HCT116 (cell line): ENCODE data around the gene ERBB4. TPM values are rescaled to one million over a fixed set of nuclear protein-coding genes. Genes with fewer than 3 reads are reported as not detected.

Experiments
- ATAC-seq: fragments of 200-7000 bp; cut with Tn5 transposase; 2 replicates; pipeline ENCODE4 v1.9.1; 2020; ENCODE audit warnings: mild to moderate bottlenecking, moderate library complexity
- BruUV-seq: library from RNA; stranded (reverse); fragments of 400-500 nt; replicated peaks from 2 replicates; lab custom pipeline; 2021; lab: Mats Ljungman, UMichigan
- CTCF ChIA-PET: fragments of 300-600 bp; sonication (Branson Sonifier 250); formaldehyde crosslinking; loops from one replicate; lab custom pipeline; 2021; ENCODE audit warnings: antibody characterized with exemption; lab: Charles Lee
- POLR2A ChIA-PET: fragments of 300-600, 350-600 bp; sonication (Branson Sonifier 250); formaldehyde crosslinking; loops from one replicate; lab custom pipeline; 2021; ENCODE audit warnings: antibody characterized with exemption; lab: Charles Lee
- RAD21 ChIA-PET, 2 experiments: fragments of 300-600 bp; sonication (Branson Sonifier 250); formaldehyde crosslinking; loops; one replicate each; lab custom pipeline; 2023; ENCODE audit warnings: low total read pairs in 2 of 2; ENCODE audit not compliant: uncharacterized antibody in 2 of 2, unreplicated experiment in 2 of 2, low non-redundant PET in 1 of 2; lab: Charles Lee
- DNase-seq: peaks from one replicate; pipeline ENCODE4 v3.0.0-alpha.2; 2010; ENCODE audit warnings: low read depth, low spot score
- H2AFZ ChIP-seq: fragments of 200-600 bp; shearing (Covaris generic), sonication (generic); 2 replicates; pipeline ENCODE4 v1.6.1; 2017; ENCODE audit warnings: low read depth, mixed run types, mixed read lengths, antibody characterized with exemption, low read length; ENCODE audit not compliant: poor library complexity, severe bottlenecking
- H3K27ac ChIP-seq: 2 replicates; pipeline ENCODE4 v1.5.1; 2012; ENCODE audit warnings: low read depth, low read length
- H3K27me3 ChIP-seq: fragments of 200-600 bp; sonication (generic); 2 replicates; pipeline ENCODE4 v1.6.1; 2016; ENCODE audit warnings: mixed run types, low read length, mixed read lengths; ENCODE audit not compliant: insufficient read depth
- H3K36me3 ChIP-seq, 2 experiments: fragments of 200-500 bp in 1 of 2; fragments of 200-600 bp in 1 of 2; sonication (Bioruptor generic) in 1 of 2; sonication (generic) in 1 of 2; 2 replicates each; pipeline versions ENCODE4 v1.5.1 to v1.6.1; 2014 to 2016; ENCODE audit warnings: low read length in 2 of 2, inconsistent platforms in 1 of 2, mixed read lengths in 1 of 2, mixed run types in 1 of 2; ENCODE audit not compliant: insufficient read depth in 2 of 2, control insufficient read depth in 1 of 2
- H3K4me1 ChIP-seq, 2 experiments: fragments of 200-600 bp in 1 of 2; sonication (generic) in 1 of 2; 2 replicates each; pipeline versions ENCODE4 v1.5.1 to v1.6.1; 2012 to 2017; ENCODE audit warnings: low read length in 2 of 2, inconsistent platforms in 1 of 2, mild to moderate bottlenecking in 1 of 2, mixed read lengths in 1 of 2, mixed run types in 1 of 2, moderate library complexity in 1 of 2; ENCODE audit not compliant: insufficient read depth in 2 of 2, control insufficient read depth in 1 of 2
- H3K4me2 ChIP-seq: fragments of 200-600 bp; sonication (generic); 2 replicates; pipeline ENCODE4 v1.6.1; 2017; ENCODE audit warnings: mixed run types, low read length, mixed read lengths
- H3K4me3 ChIP-seq, 2 experiments: fragments of 200-600 bp in 1 of 2; sonication (generic) in 1 of 2; replicated peaks in 1 of 2; 2 replicates each; pipeline ENCODE4 v1.5.1; 2011 to 2016; ENCODE audit warnings: low read length in 2 of 2, control low read depth in 1 of 2, low read depth in 1 of 2, mild to moderate bottlenecking in 1 of 2, mixed read lengths in 1 of 2, mixed run types in 1 of 2
- H3K79me2 ChIP-seq: fragments of 200-600 bp; sonication (generic); 2 replicates; pipeline ENCODE4 v1.6.1; 2017; ENCODE audit warnings: mild to moderate bottlenecking, mixed run types, low read length, moderate library complexity, mixed read lengths; ENCODE audit not compliant: insufficient read depth
- H3K9ac ChIP-seq: fragments of 200-600 bp; sonication (generic); 2 replicates; pipeline ENCODE4 v1.6.1; 2016; ENCODE audit warnings: low read length, mixed read lengths
- H3K9me2 ChIP-seq: fragments of 200-600 bp; sonication (generic), shearing (Covaris generic); 2 replicates; pipeline ENCODE4 v1.6.1; 2017; ENCODE audit warnings: mixed run types, mild to moderate bottlenecking, moderate library complexity; ENCODE audit not compliant: insufficient read depth
- H3K9me3 ChIP-seq, 2 experiments: fragments of 200-500 bp in 1 of 2; fragments of 200-600 bp in 1 of 2; sonication (Bioruptor generic) in 1 of 2; sonication (generic) in 1 of 2; 2 replicates each; pipeline ENCODE4 v1.6.1; 2014 to 2017; ENCODE audit warnings: low read length in 2 of 2, mixed read lengths in 2 of 2, inconsistent platforms in 1 of 2, low read depth in 1 of 2, mild to moderate bottlenecking in 1 of 2, mixed run types in 1 of 2, moderate library complexity in 1 of 2; ENCODE audit not compliant: control insufficient read depth in 1 of 2, insufficient read depth in 1 of 2
- H4K20me1 ChIP-seq: fragments of 200-600 bp; sonication (generic), shearing (Covaris generic); 2 replicates; pipeline ENCODE4 v1.6.1; 2017; ENCODE audit warnings: mixed run types, mild to moderate bottlenecking, moderate library complexity; ENCODE audit not compliant: insufficient read depth
- CEBPB ChIP-seq: IDR thresholded peaks from 2 replicates; pipeline ENCODE4 v1.6.1; 2012; ENCODE audit warnings: low read depth
- ELF1 ChIP-seq: IDR thresholded peaks from 2 replicates; pipeline ENCODE4 v1.6.1; 2012; ENCODE audit warnings: low read depth, borderline replicate concordance
- EZH2 ChIP-seq: fragments of 200-600 bp; sonication (generic); IDR thresholded peaks from 2 replicates; pipeline ENCODE4 v1.6.1; 2017; ENCODE audit warnings: antibody characterized with exemption, mixed run types
- SRF ChIP-seq: IDR thresholded peaks from 2 replicates; pipeline ENCODE4 v1.6.1; 2012; ENCODE audit warnings: low read depth
- intact Hi-C: fragments of 100-400 bp; cut with micrococcal nuclease; formaldehyde crosslinking; loops from 2 replicates; pipeline ENCODE4 v1.10.0; 2022
- total RNA-seq: library from RNA; stranded (reverse); gene quantifications from one replicate; pipeline ENCODE4 v1.2.1, GENCODE V29; 2021; ENCODE audit not compliant: unreplicated experiment
- TF ChIP-seq, protein P1 (sequence below): IDR thresholded peaks from 2 replicates; pipeline ENCODE4 v1.6.1; 2012
- TF ChIP-seq, protein P2 (sequence below): IDR thresholded peaks from 2 replicates; pipeline ENCODE4 v1.6.1; 2011; ENCODE audit warnings: mild to moderate bottlenecking, low read length, moderate library complexity; ENCODE audit not compliant: insufficient replicate concordance; ENCODE audit errors: extremely low read depth
- TF ChIP-seq, protein P3 (sequence below), 3 experiments: fragments of 200-600 bp in 1 of 3; sonication (generic) in 1 of 3; IDR thresholded peaks in 2 of 3; conservative IDR thresholded peaks in 1 of 3; 2 replicates each; pipeline ENCODE4 v1.5.1; 2012 to 2017; ENCODE audit warnings: low read depth in 2 of 3, low read length in 2 of 3, antibody characterized with exemption in 1 of 3, borderline replicate concordance in 1 of 3, control low read depth in 1 of 3, mild to moderate bottlenecking in 1 of 3, mixed read lengths in 1 of 3, mixed run types in 1 of 3, moderate library complexity in 1 of 3; ENCODE audit not compliant: insufficient read depth in 1 of 3

Gene ERBB4
- total RNA-seq, 1 experiment from 2014 or later = 0.10 TPM

DNA sequence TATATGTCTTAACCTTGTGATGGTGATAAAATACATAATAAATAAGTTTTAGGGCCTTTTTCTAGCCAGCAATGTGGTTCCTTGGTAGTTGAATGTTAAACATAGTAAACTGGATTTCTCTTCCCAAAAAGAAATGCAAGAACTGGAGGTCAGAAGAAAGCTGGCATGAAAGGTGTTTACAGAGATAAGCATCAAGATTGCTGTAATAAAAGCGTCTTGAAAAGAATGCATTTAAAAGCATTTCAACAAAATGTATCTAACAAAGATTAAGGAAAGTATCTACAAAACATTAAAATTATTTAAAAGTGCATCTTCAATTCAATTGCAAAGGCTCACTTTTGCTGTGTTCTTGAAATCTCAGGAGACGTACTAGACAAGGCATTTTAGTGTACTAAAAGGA lies 419.0 kb downstream of the ERBB4 start:
- CTCF ChIA-PET = no interaction called here
- Histone ChIP-seq H3K4me2 (no peak overlapping the region), H3K9me2 (no peaks in the 10 kb centered on the region), H3K36me3 (no peaks in the 10 kb centered on the region), H3K9me3 (no peaks in the 10 kb centered on the region), H3K27me3 (no peaks in the 10 kb centered on the region), H3K4me3 (no peak overlapping the region), H3K4me1 (no peaks in the 10 kb centered on the region), H3K79me2 (no peaks in the 10 kb centered on the region), H3K9ac (no peak overlapping the region), H3K27ac (no peak overlapping the region), H2AFZ (no peak overlapping the region), H4K20me1 (no peaks in the 10 kb centered on the region)
- intact Hi-C loops = no loop called here
- ATAC-seq (no peak), DNase-seq (no peak)
- no TSS peak for BruUV-seq
- no peak for TF ChIP-seq CEBPB
- TF ChIP-seq, protein P1, sequence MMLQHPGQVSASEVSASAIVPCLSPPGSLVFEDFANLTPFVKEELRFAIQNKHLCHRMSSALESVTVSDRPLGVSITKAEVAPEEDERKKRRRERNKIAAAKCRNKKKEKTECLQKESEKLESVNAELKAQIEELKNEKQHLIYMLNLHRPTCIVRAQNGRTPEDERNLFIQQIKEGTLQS = no peak
- no peak for TF ChIP-seq ELF1
- TF ChIP-seq, protein P2, sequence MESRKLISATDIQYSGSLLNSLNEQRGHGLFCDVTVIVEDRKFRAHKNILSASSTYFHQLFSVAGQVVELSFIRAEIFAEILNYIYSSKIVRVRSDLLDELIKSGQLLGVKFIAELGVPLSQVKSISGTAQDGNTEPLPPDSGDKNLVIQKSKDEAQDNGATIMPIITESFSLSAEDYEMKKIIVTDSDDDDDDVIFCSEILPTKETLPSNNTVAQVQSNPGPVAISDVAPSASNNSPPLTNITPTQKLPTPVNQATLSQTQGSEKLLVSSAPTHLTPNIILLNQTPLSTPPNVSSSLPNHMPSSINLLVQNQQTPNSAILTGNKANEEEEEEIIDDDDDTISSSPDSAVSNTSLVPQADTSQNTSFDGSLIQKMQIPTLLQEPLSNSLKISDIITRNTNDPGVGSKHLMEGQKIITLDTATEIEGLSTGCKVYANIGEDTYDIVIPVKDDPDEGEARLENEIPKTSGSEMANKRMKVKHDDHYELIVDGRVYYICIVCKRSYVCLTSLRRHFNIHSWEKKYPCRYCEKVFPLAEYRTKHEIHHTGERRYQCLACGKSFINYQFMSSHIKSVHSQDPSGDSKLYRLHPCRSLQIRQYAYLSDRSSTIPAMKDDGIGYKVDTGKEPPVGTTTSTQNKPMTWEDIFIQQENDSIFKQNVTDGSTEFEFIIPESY = no peak
- TF ChIP-seq EZH2 = no peak
- no peak for TF ChIP-seq SRF
- TF ChIP-seq, protein P3, sequence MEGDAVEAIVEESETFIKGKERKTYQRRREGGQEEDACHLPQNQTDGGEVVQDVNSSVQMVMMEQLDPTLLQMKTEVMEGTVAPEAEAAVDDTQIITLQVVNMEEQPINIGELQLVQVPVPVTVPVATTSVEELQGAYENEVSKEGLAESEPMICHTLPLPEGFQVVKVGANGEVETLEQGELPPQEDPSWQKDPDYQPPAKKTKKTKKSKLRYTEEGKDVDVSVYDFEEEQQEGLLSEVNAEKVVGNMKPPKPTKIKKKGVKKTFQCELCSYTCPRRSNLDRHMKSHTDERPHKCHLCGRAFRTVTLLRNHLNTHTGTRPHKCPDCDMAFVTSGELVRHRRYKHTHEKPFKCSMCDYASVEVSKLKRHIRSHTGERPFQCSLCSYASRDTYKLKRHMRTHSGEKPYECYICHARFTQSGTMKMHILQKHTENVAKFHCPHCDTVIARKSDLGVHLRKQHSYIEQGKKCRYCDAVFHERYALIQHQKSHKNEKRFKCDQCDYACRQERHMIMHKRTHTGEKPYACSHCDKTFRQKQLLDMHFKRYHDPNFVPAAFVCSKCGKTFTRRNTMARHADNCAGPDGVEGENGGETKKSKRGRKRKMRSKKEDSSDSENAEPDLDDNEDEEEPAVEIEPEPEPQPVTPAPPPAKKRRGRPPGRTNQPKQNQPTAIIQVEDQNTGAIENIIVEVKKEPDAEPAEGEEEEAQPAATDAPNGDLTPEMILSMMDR (IDR thresholded peaks at IDR 0.05 in 2 of 3, conservative IDR thresholded peaks at IDR 0.05 in 1 of 3; ENCODE audit: borderline replicate concordance in 1 of 3, insufficient read depth in 1 of 3, low read depth in 2 of 3, low read length in 2 of 3) = no peak
- RAD21 ChIA-PET = no interaction called here
- POLR2A ChIA-PET = no interaction called here
